Ecto neural progenitor cell (in vitro differentiated cells): ENCODE measurements around the gene NUP133.
"Not testable (repeated sequence)": the region's sequence is repeated elsewhere in the genome, so short reads cannot be mapped to it uniquely, and the experiment has no call there.

Experiments used
- DNase-seq: peaks from one replicate; pipeline ENCODE4 v3.0.0-alpha.2; 2018; ENCODE audit warnings: low spot score

NUP133 gene

GRCh38 chr1:229508823-229509337 lies 739 bp upstream of the NUP133 start:
- DNase-seq = no peak

GRCh38 chr1:229507502-229507901 lies 639 bp downstream of the NUP133 start:
- no peak for DNase-seq

- no peak for DNase-seq
Measured at GRCh38 chr1:229506633-229507032, 1.5 kb downstream of the NUP133 start.

- no peak for DNase-seq
Measured at GRCh38 chr1:229495782-229496181, 12.4 kb downstream of the NUP133 start.

- no peak for DNase-seq
Measured at GRCh38 chr1:229487181-229487580, 21.0 kb downstream of the NUP133 start.

GRCh38 chr1:229485318-229485717 lies 22.8 kb downstream of the NUP133 start:
- no peak for DNase-seq

GRCh38 chr1:229482511-229482910 lies 25.6 kb downstream of the NUP133 start:
- DNase-seq = no peak

- no peak for DNase-seq
Measured at GRCh38 chr1:229480495-229480894, 27.6 kb downstream of the NUP133 start.

- DNase-seq = no peak
Measured at GRCh38 chr1:229479660-229480399, 28.3 kb downstream of the NUP133 start.

GRCh38 chr1:229478852-229479251 lies 29.3 kb downstream of the NUP133 start:
- DNase-seq = no peak

- DNase-seq = not testable (repeated sequence)
Measured at GRCh38 chr1:229475859-229476258, 32.3 kb downstream of the NUP133 start.

GRCh38 chr1:229474509-229474908 lies 33.6 kb downstream of the NUP133 start:
- no peak for DNase-seq

- DNase-seq = no peak
Measured at GRCh38 chr1:229471175-229471574, 37.0 kb downstream of the NUP133 start.

- DNase-seq = no peak
Measured at GRCh38 chr1:229470406-229471043, 37.6 kb downstream of the NUP133 start.

GRCh38 chr1:229466887-229467286 lies 41.3 kb downstream of the NUP133 start:
- no peak for DNase-seq

- no peak for DNase-seq
Measured at GRCh38 chr1:229464672-229465071, 43.5 kb downstream of the NUP133 start.

GRCh38 chr1:229461032-229461668 lies 47.0 kb downstream of the NUP133 start:
- DNase-seq = no peak

GRCh38 chr1:229459815-229460214 lies 48.3 kb downstream of the NUP133 start:
- no peak for DNase-seq

- no peak for DNase-seq
Measured at GRCh38 chr1:229457436-229457835, 50.7 kb downstream of the NUP133 start.

- DNase-seq = no peak
Measured at GRCh38 chr1:229456016-229456415, 52.1 kb downstream of the NUP133 start.

GRCh38 chr1:229454056-229454455 lies 54.1 kb downstream of the NUP133 start:
- no peak for DNase-seq

GRCh38 chr1:229452956-229453801 lies 55.0 kb downstream of the NUP133 start:
- no peak for DNase-seq
